GM11168 (cell line): ENCODE data around the gene TCN2.
"Not testable (repeated sequence)": the region's sequence is repeated elsewhere in the genome, so short reads cannot be mapped to it uniquely, and the experiment has no call there.

Source experiments
- in situ Hi-C: fragments of 300-500 bp; cut with MboI; formaldehyde crosslinking; loops from one replicate; pipeline ENCODE4 v1.12.0; 2022; ENCODE audit warnings: low sequenced_read_pairs; ENCODE audit not compliant: unreplicated experiment

Gene TCN2

DNA sequence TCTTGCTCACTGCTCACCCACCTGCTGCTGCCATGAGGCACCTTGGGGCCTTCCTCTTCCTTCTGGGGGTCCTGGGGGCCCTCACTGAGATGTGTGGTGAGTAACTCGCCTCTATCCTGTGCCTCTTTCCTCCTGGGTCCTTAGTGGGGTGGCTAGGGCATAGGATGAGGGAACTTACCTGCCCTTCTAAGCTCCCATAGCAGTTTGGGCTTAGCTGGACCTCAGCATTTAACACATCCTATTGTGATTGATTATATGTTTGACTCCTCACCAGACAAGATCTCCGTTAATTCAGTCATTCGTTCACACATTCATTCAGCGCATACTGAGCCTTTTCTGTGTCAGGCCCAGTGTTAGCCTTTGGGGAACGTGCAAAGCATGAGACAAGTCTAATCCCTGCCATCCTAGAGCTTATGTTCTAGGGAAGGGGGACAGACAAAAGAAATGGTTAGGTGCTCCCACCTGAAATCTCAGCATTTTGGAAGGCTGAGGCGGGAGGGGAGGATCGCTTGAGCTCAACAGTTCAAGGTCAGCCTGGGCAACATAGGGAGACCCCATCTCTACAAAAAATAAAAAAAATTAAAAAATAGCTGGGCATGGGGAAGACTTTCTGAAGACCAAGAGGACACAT is 441 bp downstream of the TCN2 start:
- in situ Hi-C loops, result no loop called here

DNA sequence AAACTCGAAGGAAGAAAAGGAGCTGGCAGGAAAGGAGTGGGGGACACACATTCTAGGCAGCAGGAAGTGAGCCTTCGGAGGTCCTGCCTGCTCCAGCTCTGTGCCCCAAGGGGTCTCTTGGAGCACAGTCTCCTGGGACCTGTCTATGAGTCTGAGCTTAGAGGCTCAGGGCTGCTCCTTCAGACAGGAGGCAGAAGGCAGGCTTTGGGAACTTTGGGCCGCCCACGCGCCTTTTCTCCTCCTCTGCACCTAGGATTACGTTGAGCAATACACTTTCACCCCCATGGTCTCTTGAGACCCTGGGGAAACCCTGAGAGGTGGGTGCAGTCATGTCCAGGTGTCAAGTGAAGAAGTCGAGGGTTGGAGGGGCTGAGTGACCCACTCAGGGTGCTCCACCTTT is 965 bp downstream of the TCN2 start:
- in situ Hi-C loops, result no loop called here

DNA sequence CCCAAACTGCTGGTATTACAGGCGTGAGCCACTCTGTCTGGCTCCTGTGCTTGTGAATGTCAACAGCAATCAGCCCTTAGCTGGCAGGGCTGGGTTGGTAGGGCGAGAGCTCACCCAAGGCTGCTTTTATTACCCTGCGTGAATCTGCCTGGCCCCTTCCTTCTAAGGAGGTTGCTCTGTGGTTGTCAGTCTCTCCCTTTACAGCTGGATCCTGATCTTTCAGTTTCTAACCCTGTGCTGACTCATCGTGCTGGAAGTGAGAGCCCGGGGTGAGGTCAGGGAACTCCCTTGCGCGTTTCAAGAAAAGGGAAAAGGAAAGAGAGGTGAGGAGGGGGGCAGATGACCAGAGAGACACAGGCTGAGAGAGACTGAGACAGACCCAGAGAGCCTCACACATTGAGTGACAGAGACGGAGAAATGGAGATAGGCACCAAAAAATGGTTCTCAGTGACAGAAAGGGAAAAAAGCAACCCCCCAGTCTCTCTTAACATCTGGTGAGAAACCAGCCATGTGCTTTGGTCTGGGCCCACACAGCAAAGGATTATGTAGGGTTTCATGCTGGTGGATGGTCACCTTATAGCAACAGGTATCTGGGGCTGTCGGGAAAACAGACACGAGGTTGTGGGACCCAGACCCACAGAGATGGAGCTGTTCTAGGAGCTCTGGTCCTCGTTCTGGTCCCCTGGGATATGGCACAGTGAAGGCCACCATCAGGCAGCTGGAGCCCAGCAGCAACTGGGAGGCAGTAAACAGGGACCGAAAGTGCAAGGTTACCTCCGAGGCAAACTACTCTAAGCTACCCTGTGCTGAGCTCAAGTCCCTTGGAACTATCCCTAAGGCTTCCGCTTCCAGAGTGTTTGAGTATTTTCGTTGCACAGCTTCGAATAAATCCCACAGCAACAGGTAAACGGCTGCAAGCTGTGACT is 2.5 kb downstream of the TCN2 start:
- in situ Hi-C loops, result no loop called here

DNA sequence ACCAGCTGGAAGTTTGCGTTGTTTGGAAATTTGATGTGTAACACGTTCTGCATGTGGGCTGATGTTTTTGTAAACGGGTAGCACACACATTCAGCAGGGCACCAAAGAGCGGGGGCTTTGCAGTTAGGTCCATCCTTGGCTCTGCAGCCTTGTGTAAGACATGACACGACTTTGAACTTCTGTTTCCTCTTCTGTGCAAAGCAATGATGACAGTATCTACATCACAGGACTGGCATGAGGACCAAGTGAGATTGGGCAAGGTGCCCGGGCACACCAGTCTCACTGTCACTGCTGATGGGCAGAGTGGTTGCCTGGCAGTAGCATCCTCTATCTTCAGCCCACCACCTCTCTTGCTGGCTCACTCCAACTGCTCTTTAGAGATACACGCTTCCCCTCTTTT is 3.3 kb downstream of the TCN2 start:
- in situ Hi-C loops, result no loop called here

DNA sequence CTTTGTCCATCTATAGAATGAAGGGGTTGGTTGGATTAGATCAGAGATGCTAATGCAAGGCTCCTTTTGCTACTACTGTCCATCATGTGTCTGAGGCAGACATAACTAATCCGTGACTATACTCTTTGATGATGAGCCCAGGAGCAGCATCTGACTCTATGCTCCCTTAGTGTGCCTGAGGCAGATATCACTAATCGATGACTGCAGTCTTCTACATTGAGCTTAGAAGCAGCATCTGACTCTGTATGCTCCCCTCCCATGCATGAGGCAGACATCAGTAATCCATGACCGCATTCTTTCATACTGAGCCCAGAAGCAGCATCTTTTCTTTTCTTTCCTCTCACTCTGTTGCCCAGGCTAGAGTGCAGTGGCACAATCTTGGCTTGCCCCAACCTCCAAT is 4.2 kb downstream of the TCN2 start:
- in situ Hi-C loops, result no loop called here

DNA sequence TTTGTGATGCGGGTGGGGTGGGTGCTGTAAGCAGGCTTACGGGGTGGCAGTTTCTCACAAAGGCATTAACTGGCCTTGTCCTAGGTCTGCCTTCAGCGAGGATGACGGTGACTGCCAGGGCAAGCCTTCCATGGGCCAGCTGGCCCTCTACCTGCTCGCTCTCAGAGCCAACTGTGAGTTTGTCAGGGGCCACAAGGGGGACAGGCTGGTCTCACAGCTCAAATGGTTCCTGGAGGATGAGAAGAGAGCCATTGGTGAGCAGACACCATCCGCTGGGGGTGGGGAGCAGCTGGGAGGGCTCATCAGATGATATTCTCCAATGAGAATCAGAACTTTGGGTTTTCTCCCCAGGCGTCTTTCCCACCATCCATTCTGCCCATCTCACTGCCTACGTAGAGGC is 5.8 kb downstream of the TCN2 start:
- in situ Hi-C loops, result no loop called here

DNA sequence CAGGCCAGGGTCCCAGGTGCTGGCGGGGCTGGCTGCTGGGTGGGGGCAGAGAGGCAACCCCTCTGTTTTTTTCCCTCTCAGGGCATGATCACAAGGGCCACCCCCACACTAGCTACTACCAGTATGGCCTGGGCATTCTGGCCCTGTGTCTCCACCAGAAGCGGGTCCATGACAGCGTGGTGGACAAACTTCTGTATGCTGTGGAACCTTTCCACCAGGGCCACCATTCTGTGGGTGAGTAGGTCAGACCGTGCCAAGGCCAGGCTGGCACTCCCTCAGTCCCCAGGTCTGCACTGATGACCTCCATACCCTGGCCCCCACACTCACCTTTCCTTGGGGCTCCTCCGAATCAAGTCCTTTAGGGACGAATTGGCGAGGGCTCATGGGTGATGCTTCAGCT is 7.3 kb downstream of the TCN2 start:
- in situ Hi-C loops, result no loop called here

DNA sequence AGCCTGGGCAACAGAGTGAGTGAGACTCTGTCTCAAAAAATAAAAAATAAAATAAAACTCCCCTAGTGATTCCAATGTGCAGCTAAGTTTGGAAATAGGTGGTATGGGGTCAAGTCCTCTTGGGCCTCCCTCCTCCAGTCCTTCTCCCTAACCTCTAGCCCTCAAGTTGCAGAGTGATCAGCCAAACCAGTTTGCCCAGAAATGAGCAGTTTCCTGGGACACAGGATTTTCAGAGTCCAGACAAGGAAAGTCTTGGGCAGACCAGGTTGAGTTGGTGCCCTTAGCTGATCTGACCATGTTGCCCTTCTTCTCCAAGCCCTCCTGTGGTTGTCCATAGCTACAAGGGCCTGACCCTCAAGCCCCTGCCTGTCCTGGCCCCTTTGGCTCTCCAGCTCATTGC is 7.9 kb downstream of the TCN2 start:
- in situ Hi-C loops, result no loop called here

DNA sequence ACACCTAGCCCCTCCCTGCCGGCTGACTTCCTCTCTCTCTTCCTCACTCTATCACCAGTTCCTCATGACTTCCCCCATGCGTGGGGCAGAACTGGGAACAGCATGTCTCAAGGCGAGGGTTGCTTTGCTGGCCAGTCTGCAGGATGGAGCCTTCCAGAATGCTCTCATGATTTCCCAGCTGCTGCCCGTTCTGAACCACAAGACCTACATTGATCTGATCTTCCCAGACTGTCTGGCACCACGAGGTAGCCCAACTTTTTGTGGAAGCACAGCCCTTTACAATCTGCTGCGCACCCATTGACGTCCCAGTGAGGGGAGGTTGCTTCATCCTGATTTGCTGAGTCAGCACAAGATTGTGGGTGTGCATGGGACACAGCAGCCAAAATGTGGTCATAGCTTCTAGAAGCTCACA is 8.6 kb downstream of the TCN2 start:
- in situ Hi-C loops, result no loop called here

DNA sequence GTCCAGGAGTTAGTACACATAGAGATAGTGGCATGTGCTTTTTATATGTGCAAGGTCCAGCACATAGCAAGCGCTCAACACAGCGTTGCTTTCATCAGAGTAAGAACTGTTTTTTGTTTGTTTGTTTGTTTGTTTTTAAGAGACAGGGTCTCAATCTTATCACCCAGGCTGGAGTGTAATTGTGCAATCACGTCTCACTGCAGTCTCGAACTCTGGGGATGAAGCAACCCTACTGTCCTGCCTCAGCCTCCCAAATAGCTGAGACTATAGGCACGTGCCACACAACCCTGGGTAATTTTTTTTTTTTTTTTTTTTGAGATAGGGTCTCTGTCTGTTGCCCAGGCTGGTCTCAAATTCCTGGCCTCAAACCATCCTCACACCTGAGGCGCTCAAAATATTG is 10.8 kb downstream of the TCN2 start:
- in situ Hi-C loops, result no loop called here

DNA sequence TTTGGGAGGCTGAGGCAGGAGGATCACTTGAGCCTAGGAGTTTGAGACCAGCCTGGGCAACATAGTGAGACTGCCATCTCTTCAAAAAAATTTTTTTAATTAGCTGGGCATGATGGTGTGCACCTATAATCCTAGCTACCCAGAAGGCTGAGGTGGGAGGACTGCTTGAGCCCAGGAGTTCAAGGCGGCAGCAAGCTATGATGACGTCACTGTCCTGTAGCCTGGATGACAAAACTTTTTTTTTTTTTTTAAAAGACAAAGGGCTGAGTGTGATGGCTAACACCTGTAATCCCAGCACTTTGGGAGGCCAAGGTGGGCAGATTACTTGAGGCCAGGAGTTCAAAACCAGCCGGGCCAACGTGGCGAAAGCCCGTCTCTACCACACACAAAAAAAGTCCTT is 12.9 kb downstream of the TCN2 start:
- in situ Hi-C loops, result not testable (repeated sequence)

DNA sequence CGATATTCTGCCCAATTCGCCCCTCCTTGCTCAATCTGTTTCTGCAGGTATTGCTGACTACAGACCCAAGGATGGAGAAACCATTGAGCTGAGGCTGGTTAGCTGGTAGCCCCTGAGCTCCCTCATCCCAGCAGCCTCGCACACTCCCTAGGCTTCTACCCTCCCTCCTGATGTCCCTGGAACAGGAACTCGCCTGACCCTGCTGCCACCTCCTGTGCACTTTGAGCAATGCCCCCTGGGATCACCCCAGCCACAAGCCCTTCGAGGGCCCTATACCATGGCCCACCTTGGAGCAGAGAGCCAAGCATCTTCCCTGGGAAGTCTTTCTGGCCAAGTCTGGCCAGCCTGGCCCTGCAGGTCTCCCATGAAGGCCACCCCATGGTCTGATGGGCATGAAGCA is 19.4 kb downstream of the TCN2 start:
- in situ Hi-C loops, result loop anchor here (5.0 to 25.0 kb wide), 2 partner anchors 131 to 286 kb away; no protein-coding TSS in a partner anchor

DNA sequence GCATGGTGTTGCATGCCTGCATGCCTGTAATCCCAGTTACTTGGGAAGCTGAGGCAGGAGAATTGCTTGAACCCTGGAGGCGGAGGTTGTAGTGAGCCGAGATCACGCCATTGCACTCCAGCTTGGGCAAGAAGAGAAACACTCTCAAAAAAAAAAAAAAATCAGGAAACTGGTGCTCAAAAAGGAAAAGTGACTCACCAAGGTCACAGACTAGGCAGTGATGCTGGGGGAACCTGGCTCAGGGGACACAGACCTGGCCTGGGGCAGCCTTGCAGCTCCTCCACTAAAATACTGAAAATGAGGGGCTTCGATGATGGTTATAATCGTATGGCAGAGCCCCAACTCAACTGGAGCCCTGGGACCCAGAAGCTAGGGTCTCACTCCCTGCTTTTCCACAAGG is 20.5 kb downstream of the TCN2 start:
- in situ Hi-C loops, result loop anchor here (5.0 to 25.0 kb wide), 2 partner anchors 130 to 285 kb away; no protein-coding TSS in a partner anchor

DNA sequence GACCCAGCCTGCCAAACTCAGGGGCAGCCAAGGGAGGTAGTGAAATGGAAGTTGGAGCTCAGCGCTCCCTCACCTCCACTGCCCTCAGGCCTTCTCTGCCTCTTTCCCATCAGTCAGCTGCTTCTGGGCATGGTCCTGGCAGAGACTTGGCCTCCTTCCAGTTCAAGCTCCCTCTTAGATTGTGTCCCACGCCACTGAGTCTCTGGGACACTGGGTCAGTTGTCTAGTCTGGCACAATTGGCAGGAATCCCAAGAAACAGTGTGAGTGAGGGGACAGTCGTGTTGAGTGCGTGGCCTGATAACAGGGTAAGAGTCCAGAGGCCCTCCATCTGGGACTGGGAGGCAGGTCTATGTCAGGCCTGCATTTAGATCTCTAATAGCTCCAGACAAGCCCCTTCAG is 21.5 kb downstream of the TCN2 start:
- in situ Hi-C loops, result loop anchor here (5.0 to 25.0 kb wide), 2 partner anchors 129 to 284 kb away; no protein-coding TSS in a partner anchor

DNA sequence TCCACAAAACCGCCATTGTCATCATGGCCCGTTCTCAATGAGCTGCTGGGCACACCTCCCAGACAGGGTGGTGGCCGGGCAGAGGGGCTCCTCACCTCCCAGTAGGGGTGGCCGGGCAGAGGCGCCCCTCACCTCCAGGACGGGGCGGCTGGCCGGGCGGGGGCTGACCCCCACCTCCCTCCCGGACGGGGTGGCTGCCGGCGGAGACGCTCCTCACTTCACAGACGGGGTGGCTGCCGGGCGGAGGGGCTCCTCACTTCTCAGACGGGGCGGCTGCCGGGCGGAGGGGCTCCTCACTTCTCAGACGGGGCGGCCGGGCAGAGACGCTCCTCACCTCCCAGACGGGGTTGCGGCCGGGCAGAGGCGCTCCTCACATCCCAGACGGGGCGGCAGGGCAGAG is 24.5 kb downstream of the TCN2 start:
- in situ Hi-C loops, result loop anchor here (25.0 kb wide), 1 partner anchor 281 kb away; no protein-coding TSS in a partner anchor

DNA sequence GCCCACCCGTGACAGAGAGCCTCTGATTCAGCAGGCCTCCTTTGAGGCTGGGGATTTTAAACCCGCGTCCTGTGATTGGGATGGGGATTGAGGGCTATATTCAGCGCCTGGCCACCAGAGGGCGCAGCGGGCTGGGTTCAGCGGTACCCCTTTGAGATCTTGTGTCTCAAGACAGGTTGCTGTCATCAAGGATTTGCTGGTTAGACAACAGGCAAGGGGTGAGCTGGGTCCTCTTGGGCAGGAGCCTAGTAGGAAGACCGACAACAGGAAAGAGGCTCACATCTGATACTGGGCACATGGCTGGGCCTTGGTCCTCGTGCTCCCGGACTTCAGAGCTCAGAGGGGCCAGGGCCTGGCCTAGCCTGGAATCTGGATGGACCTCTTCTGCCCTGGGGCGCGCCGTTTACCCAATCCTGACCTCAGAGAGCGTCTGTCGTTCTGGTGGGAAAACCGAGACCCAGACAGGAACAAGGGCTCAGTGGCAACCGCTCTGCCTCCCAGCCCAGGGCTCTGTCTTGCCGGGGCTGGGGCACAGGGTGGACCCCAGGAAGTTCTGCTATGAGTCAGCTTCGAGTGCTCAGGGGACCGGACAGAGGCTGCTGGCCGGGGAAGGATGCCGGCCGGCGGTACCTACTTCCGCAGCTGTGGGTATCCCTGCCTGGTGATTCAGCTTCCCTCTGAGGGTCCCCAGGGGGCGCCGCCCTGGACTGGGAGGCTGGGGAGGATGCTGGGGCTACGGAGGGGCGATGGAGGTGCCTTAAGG is 27.7 kb downstream of the TCN2 start:
- in situ Hi-C loops, result loop anchor here (25.0 kb wide), 1 partner anchor 278 kb away; no protein-coding TSS in a partner anchor

DNA sequence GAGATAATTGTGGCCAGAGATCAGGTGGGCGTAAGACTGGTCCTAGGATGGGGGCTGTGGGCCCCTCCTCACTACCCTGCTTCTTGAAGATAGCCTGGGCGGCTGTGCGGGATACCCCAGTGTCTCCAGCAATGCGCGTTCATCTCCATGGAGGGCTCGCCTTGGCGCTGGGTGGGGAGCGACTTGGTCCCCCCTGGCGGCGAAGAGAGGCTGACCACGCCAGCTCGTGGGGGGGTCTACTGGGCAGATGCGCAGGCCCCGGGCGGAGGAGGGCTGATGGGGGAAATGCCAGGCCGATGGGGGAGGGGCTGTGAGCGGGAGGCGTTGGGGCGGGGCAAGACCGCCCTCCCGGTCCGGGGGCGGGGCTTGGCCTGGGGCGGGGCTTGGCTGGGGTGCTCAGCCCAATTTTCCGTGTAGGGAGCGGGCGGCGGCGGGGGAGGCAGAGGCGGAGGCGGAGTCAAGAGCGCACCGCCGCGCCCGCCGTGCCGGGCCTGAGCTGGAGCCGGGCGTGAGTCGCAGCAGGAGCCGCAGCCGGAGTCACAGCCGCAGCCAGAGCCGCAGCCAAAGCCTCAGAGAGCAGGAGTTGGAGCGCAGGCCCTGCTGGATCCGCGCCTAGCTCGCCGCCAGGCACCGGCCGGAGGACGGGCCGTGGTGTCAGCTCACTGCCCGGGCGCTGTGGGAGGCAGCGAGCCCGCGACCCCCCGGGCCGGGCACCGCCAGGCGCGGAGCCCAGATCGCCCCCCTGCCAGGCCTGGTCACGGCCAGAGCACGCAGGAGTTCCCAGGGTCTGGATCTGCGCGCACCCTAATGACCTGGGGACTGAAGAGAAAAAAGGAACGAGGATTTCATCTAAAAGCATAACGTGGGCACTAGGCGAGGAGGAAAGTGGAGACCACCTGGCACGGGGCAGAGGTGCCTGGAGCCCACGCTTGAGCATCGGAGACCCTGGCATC is 28.6 kb downstream of the TCN2 start, which contains the start of gene SLC35E4:
Gene SLC35E4, plus strand, starts transcription at position 509 of the 953 bp plus-strand sequence. CDS start 670 bp downstream, outside the sequence.
- in situ Hi-C loops, result loop anchor here (25.0 kb wide), 1 partner anchor 277 kb away; no protein-coding TSS in a partner anchor

DNA sequence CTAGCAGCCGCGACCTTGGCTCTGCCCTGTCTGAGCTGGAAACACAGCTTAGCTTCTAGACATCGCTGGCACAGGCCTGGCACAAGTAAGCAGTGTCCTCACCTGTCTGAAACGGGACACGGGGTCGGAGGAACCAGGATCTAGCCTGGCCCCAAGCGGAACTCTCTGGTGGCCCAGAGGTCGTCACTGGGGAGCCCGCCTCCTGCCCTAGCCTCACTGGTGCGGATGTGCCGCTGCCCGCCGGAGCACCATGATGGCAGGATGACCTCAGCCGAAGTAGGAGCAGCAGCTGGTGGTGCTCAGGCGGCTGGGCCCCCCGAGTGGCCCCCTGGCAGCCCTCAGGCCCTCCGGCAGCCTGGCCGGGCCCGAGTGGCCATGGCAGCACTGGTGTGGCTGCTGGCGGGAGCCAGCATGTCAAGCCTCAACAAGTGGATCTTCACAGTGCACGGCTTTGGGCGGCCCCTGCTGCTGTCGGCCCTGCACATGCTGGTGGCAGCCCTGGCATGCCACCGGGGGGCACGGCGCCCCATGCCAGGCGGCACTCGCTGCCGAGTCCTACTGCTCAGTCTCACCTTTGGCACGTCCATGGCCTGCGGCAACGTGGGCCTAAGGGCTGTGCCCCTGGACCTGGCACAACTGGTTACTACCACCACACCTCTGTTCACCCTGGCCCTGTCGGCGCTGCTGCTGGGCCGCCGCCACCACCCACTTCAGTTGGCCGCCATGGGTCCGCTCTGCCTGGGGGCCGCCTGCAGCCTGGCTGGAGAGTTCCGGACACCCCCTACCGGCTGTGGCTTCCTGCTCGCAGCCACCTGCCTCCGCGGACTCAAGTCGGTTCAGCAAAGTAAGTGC is 29.5 kb downstream of the TCN2 start:
- in situ Hi-C loops, result loop anchor here (25.0 kb wide), 1 partner anchor 276 kb away; no protein-coding TSS in a partner anchor
